Stimulated activated CD4-positive, alpha-beta T cell treated with anti-CD3 and anti-CD28 coated beads, Interleukin-1b, Interleukin-23, amount 100 ng/mL, for 4 hours (primary cell): ENCODE measurements around the gene PTPRD.
"Not testable (repeated sequence)": the region's sequence is repeated elsewhere in the genome, so short reads cannot be mapped to it uniquely, and the experiment has no call there.

Experiments
- DNase-seq, 2 donors: peaks; one replicate each; pipeline ENCODE4 v3.0.0-alpha.2; 2020; ENCODE audit warnings: low read depth in 2 of 2

Gene PTPRD

DNA sequence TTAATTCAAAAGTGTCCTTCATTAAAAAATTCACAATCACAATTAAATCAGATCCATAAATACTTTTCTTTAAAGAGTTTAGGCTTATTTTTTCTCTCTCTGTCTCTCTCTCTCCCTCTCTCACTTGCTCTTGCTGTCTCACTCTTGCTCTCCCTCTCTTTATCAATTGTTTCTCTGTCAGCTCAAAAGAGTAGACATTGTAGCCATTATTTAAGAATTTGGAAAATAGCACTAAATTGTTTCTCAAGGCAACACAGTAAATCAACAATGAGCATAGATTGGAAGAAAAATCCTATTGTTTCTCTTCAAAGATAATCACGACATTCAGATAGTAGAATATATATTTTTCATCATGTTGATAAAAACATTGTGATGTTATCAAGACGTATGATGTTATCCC, 1114.0 kb downstream of the PTPRD start:
- DNase-seq: no peak

DNA sequence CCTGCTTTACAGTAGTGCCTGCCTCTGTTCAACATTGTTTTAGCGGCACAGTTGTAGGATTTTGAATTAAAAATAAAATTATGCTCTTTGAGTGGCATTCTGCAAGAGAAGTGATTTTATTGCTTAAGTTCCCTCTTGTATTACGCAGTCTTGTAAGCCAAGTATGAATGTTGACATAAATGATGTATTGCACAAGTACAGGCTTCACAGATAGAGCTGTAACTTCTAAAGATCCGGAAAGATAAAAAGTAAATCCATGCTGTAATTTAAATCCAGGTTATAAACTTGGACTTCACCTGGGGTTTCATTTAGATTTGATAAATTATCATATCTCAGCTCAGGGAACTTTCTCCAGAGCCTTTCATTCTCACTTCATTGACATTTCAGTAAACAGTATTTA, 1114.7 kb downstream of the PTPRD start:
- DNase-seq: no peak

DNA sequence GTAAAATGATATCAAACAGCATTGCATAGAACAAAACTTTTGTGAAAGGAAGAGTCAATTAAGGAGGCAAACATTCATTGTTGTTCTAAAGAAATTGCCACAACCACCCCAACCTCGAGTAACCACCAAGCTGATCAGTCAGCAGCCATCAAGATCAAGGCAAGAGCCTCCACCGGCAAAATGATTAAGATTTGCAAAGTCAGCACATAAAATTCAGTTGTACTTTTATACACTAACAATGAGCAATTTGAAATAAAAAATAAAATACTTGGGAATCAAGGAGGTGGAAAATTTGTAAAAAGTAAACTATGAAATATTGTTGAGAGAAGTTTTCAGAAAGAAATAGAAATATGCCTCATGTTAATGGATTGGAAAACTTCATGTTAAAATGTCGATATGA, 1118.5 kb downstream of the PTPRD start:
- no peak for DNase-seq

DNA sequence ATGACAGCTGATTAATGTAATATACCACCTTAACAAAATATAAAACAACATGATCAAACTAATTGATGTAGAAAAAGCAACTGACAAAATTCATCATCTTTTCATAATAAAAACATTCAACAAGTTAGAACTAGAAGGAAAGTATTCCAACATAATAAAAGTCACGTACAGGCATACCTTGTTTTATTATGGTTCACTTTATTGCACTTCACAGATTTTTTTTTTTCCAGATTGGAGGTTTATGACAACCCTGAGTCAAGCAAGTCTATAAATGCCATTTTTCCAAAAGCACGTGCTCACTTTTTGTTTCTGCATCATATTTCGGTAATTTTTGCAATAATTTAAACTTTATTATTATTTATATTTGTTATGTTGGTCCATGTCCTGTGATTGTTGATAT, 1120.3 kb downstream of the PTPRD start:
- no peak for DNase-seq

DNA sequence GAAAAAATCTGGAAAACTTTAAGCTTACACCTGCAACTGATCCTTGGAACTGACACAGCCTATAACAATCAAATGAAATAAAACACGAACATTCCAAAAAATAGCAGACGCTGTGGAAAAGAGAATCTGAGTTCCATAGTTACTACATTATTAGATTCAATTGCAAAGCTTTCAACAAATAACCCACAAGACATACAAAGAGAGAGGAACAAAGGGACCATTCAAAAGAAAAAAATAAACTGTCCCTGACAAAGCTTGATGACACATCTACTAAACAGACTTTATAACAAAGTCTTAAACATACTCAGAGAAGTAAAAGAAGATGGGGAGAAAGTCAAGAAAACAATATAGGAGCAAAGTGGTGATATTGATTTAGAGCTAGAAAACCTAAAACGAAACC, 1123.6 kb downstream of the PTPRD start:
- no peak for DNase-seq

DNA sequence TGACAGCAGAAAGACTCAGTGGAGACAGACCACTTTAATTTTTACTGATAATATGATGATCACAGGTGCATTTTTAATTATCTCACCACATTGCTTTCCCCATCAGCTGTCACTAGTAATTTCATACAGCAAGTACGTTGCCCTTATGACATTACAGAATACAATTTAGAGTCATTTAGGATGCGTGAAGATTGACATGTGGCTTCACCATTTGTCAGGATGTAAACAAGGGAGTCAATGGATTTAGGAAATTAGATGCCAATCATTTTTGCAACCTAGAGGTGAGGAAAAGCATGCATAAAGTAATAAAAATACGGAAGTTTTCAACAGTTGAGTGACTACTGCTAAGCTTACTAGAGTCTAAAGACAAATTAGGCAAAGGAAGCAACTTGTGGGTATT, 1129.6 kb downstream of the PTPRD start:
- DNase-seq: no peak

DNA sequence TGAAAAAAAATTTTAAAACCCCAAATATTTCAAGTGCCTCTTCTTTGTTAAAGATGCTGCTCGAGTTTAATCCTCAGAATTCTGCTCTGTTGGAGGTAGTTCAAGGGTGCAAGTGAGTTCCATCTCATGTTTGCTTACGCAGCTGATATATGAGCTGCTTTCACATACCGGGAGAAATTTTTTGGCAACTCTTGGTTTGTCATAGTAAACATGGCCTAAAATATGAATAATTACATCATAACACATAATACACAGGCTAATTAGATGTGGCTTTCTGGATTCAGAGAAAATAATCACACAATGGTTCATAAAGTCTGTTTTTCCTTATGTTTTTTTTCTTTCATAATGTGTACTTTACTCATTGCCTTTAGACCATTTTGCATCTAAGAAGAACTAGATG, 1134.1 kb downstream of the PTPRD start:
- DNase-seq: no peak

DNA sequence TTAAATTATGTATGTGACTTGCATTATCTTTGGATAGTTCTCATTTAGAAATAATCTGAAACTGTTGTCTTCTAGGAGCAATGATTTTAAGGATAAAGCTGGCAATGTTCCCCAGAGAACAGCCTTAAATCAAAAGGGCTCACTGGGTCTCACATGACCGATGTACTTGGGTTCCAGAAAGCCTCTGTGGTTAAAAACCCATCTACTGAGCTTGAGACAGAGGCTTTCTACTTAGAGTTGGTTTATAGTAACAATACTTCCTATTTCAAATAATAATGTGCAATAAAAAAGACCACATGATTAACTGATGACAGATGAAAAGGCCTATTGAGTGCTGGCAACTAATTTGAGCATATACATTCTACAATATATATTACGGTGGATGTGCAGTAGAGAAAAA, 1143.5 kb downstream of the PTPRD start:
- no peak for DNase-seq

DNA sequence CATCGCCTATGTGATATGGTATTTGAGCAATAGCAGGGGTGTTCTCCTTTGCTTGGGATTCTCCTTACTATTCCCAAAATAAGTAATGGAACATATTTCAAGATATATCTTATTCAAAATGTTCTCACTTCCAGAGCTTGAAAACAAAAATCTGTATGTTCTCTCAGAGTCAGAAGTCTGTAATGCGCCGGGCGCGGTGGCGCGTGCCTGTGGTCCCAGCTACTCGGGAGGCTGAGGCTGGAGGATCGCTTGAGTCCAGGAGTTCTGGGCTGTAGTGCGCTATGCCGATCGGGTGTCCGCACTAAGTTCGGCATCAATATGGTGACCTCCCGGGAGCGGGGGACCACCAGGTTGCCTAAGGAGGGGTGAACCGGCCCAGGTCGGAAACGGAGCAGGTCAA, 1170.9 kb downstream of the PTPRD start:
- not testable (repeated sequence) for DNase-seq

DNA sequence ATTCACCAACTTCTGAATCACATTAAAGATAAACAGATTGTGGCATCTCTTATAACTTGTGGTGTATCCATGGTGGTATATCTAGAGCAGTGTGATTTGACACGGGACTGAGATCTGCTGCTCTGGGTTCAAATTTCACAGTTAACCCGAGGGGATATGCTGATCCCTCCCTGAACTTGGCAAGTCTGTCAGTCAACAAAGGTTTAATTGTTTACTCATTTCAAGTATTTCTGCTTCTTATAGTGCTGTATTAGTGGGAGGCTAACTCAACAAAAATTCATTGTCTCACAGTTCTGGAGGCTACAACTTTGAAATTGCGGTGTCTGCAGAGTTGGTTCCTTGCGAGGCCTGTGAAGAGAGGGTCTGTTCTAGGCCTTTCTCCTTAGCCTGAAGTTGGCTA, 1175.2 kb downstream of the PTPRD start:
- DNase-seq: no peak

DNA sequence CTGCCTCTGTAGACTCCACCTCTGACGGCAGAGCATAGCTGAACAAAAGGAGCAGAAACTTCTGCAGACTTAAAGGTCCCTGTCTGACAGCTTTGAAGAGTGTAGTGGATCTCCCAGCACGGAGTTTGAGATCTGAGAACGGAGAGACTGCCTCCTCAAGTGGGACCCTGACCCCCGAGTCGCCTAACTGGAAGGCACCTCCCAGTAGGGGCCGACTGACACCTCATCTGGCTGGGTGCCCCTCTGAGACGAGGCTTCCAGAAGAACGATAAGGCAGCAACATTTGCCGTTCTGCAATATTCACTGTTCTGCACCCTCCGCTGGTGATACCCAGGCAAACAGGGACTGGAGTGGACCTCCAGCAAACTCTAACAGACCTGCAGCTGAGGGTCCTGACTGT, 1186.3 kb downstream of the PTPRD start:
- not testable (repeated sequence) for DNase-seq

DNA sequence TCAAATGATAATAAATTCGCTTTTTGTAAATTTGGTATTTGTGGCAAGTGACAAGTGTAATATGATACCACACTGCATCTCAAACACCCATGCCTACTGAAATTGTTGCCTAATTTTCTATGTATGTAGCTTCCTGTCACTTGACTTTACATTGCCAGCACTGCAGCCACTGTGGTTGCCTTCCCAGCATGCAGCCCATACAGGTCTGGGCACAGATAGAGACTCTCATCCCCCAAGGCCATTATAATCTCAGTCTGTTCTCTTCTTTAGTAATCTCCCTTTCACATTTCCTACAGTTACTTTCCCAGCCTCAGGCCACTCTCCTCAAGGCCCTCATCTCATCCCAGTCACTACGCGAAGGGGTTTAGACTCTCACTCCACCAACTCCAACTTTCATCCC, 1200.6 kb downstream of the PTPRD start:
- no peak for DNase-seq

DNA sequence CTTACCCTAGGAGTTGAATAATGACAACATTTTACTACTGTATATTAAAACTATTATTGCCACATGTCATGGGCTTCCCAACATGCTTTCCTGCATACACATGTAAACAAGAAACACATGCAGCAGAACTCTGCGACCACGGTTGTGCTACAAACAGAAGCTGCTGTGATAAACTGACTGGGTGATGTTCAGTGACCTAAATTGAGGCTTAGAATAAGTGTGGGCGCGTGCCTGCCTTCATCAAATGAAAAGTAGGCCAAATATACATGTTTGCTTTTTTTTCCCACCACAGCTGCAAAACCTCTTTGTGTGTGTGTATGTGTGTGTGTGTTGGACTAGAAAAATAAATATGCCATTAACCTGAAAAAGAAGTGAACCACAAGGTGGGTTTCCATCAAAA, 1202.1 kb downstream of the PTPRD start:
- DNase-seq: no peak

DNA sequence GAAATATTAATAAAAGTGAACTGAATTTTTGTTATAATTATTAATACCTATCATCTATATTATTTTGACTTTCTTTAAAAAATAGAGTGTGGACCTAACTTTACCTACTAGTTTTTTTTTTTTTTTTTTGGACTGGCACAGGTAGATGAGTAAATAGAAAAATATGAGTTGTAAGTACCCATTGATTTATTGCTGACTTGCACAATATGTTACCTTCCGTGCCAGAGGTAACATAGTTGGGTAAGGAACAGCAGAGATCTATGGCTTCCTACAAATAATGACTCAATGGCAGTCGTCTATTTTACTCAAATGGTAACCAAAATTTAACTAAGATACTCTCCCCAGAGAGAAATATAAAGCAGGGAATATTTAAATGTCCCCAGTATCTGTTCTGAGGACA, 1212.8 kb downstream of the PTPRD start:
- DNase-seq: no peak

DNA sequence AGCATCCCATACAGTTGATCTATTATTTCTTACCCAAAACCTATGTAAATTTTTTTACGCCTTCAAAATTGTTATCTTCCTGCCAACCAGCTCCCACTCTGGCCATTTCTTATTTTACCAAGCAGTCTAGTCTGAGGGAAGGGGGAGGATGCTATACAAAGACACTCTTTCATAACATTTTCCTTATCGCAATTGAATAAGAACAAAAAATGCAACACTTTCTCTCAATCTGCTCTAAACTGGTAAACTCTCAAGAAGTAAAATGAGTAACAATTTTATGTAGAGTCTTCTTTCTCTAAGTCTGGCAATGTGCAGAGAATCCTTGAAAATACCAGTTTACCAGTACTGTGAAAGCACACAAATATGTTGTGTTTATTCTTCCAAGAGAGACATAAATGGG, 1216.3 kb downstream of the PTPRD start:
- no peak for DNase-seq

DNA sequence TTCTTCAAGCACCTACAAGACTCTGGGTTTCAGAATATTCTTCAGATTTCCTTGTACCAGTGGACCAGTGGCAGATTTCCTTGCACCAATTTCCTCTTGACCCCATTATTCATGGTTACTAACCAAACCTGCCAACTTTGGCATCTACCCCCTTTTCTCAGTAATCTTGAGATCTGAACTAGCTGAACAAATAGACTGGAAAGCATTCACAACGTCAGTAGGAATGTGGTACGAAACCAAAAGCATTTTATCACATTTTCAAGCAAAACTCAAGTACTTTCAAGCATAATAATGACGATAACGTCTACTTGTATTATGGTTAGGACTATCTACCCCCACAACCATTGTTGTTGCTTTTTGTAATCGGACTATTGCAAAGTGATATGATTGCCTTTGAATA, 1217.3 kb downstream of the PTPRD start:
- DNase-seq: no peak

DNA sequence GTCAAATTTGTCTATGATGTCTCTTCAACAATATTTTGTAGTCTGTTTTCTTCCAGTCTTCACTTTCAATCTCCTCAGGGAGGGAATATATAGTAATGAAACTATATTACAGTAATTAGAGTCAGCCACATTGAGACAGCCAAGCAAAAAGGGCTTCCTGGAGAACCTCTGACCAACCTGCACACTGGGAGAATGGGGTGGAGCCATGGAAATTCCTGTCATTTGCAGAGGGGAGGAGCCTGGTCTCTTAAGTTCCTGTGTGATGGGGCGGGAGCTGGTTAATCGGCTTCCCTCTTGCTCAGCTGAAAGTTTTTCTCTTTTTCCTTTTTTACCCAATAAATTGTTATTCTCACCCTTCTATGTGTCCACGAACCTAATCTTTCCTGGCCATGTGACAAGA, 1220.0 kb downstream of the PTPRD start:
- no peak for DNase-seq

DNA sequence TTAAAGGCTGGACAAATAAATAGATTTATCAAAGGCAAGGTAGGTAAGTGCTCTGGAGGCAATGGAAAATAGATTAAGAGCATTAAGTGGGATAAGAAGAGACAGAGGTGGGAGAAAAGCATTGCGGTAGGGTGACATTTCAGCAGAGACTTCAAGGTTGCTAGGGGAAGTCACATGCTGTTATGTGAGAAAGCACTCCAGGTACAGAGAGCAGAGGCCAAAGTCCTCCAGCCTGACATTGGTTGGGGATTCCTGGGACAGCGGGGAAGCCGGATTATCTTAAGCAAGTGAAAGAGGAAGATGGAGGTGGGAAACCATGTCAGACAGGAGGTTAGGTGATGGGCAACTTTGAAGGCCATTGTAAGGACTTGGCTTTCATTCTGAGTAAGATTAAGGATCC, 1222.9 kb downstream of the PTPRD start:
- DNase-seq: no peak

DNA sequence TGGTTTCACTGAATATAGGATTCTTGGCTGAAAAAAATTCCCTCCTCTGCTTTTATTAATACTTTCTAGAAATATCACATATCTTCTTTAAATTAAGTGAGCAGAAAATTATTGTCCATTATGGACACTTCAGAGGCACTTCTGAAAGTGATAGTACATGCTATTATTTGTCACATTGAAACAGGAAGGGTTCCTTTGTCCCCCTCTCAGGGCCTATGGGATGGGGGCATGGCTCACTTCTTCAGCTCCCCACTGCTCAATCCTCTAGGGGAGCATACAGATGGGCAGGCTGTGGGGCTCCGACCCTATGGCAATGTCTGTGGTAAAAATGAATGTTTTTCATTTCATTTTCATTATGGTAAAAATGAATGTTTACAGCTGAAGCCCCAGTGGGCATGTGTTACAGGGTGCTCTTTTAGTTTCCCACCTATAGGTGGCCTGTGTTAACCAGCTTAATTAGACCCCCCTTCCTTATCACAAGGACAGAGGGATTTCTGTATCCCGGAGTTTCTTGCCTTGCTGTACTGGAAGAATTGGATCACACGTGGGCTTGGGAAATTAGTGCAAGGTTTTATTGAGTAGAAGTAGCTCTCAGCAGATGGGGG, 1225.2 kb downstream of the PTPRD start:
- DNase-seq: no peak

DNA sequence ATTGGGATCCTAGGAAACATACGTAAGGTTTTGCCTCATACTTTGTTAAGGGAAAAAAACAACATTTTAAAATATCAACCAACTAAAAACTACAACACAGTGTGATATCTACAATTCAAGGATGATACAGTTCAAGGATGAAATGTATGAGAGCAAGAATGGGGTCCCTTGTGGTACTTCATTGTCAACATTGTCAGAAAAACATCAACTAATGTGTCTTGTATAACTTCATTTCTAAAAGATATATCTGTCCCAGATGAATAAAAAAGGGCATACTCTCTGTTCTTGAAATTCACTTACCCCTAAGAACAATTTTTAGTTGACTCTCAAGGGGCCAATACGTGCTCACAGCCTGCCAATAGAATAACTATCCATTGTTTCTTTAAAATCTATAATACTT, 1250.5 kb downstream of the PTPRD start:
- DNase-seq: no peak

DNA sequence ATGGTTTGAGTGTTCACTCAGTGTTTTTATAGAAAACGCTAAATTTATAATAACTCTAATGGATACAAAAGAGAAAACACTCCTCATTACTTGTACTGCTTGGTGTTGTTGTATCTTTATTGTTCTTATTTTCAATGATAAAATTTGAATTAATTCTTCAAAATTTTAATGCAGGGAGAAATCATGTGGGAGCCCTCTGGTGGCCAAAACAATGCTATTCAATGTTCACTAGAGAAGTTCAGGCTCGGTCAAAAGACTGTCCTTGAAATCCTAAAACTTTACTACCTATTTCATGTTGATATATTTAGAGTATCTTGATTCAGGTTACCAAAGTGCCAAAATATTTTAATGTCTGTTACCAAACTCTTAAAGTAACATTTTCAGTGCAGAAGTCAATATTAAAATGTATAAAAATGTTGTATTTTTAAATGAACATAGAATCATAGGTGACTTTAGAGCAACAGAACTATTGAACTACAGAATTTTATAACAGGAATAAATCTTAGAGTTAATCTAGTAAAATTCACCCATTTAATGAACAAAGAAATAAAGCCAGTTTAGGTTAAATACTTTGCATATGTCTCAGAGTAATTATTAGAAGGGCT, 1259.8 kb downstream of the PTPRD start:
- DNase-seq: no peak

DNA sequence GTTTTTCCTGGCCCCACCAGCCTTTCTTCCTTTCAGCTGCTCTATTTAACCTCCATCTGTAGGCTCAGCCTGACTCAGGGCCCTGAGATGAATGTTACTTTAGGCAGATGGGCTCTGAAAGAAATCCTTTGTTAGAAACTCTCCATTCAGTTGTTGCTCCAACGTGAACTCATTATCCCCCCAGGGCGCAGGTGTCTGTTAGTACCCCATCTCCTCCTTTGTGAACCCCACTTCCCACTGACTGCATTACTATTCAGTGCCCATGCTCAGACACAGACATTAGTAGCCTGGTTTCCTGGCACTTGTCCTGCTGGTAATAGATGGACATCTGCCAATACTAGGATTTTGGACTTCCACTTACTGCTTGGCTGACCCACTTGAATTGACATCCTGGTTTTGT, 1271.6 kb downstream of the PTPRD start:
- no peak for DNase-seq

DNA sequence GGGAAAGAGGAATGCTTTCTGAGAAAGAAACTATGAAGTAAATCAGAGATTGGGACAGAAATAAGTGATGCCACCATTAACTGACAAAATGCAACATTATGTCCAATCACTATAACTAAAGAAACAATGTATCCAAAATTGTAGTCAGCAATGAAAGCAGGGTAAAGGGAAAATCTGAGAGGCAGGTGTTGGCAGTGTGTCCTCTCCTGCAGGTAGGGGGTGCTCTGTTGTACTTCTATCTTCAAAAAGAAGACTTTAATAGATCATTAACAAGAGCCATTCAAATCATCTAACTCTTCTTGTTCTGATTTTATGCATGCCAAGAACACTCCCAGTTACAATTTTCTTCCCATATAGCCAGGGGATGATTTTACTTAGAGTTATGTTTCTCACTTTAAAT, 1275.7 kb downstream of the PTPRD start:
- no peak for DNase-seq

DNA sequence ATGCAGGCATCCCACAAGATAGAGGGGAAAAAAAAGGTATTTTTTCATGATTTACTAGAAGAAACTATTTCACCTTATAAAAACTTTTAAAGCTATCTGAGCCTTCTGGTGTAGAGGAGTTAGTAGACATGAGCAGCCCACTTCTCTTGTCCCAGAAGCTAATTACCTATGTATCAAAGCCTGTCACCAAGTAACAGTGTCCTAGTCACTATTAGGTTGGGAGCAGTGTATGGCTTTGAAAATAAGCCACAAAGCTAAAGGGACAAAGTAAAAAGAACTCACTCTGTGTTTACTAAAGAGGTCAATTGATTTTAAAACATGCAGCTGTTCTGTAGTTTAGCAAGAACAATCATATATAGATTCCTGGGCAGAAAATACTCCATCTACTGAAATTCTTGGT, 1286.1 kb downstream of the PTPRD start:
- no peak for DNase-seq
